SK-N-SH (cell line): ENCODE data around the gene DCX.

Experiments
- CTCF ChIP-seq: fragments of 200-600 bp; sonication (generic); IDR thresholded peaks from 2 replicates; pipeline ENCODE4 v1.6.1; 2017; ENCODE audit warnings: antibody characterized with exemption, mild to moderate bottlenecking, moderate library complexity
- EP300 ChIP-seq, 2 experiments: IDR thresholded peaks; 2 replicates each; pipeline versions ENCODE4 v1.4.0 to v1.6.1; 2012; ENCODE audit warnings: borderline replicate concordance in 1 of 2, low read depth in 1 of 2, low read length in 1 of 2
- GABPA ChIP-seq: IDR thresholded peaks from 2 replicates; pipeline ENCODE4 v1.4.0; 2012; ENCODE audit warnings: low read depth, mild to moderate bottlenecking
- MAX ChIP-seq: IDR thresholded peaks from 2 replicates; pipeline ENCODE4 v1.4.0; 2012; ENCODE audit warnings: low read depth
- PBX3 ChIP-seq: IDR thresholded peaks from 2 replicates; pipeline ENCODE4; 2012
- POLR2AphosphoS5 ChIP-seq: IDR thresholded peaks from 2 replicates; pipeline ENCODE4 v1.6.1; 2012; ENCODE audit warnings: low read depth, low read length
- RFX5 ChIP-seq: IDR thresholded peaks from 2 replicates; pipeline ENCODE4 v1.6.1; 2012; ENCODE audit warnings: mild to moderate bottlenecking, improper control_type of control experiment, low read length
- TAF1 ChIP-seq: IDR thresholded peaks from 2 replicates; pipeline ENCODE4 v1.6.1; 2012; ENCODE audit warnings: low read depth, mild to moderate bottlenecking, low read length, moderate library complexity, borderline replicate concordance
- TCF12 ChIP-seq: IDR thresholded peaks from 2 replicates; pipeline ENCODE4 v1.4.0; 2012
- YY1 ChIP-seq: IDR thresholded peaks from 2 replicates; pipeline ENCODE4 v1.4.0; 2012; ENCODE audit warnings: low read depth, mild to moderate bottlenecking
- ZBTB33 ChIP-seq: IDR thresholded peaks from 2 replicates; pipeline ENCODE4 v1.4.0; 2012; ENCODE audit warnings: low read depth, borderline replicate concordance

- TF ChIP-seq CTCF (no peak), ZBTB33 (no peak), POLR2AphosphoS5 (no peak), GABPA (no peak), PBX3 (no peak), YY1 (no peak), TCF12 (no peak), MAX (no peak), TAF1 (no peak), EP300 (IDR thresholded peaks at IDR 0.05; ENCODE audit: borderline replicate concordance in 1 of 2, low read depth in 1 of 2, low read length in 1 of 2) (no peak), RFX5 (no peak)
Observed at GRCh38 chrX:111407948-111408347, 4.0 kb downstream of the DCX start.
